ENCODE results near the gene WDR75.

The WDR75 gene

DNA sequence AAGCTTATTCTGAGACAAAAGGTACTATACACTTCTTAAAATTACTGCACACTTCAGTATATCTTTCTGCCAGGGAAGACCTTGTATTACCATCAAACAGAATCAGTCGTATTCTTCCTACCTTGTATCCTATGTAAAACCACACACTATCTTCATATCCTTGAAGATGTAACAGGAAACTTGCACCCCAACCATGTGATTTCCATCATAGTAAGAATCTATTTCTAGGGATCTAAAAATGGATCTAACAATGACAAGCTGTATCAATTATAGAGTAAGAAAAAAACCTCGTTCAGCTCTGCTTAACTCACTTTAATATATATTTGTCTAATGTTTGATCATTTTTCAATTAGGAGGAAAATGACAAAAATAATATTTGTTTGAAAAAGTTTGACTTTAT is 60.2 kb downstream of the WDR75 start:
- no peak for DNase-seq

DNA sequence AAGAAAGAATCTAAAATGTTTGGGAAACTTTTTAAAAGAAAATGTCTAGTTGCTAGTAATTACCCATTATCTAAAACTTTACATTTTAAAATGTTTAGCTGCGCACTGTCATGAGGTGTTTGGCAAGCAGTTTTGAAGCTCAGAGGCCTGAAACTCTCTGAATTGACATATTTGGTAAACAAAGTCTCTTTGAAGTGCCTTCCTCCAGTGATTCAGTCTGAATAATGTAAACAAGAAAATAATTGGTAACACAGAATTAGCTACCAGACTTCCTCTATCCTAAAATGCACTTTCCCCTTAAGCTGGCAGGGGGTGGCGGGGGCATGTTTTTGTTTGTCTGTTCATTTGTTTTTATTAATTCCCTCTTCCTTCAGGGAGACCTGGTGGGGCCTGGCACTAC is 61.4 kb downstream of the WDR75 start:
- no peak for DNase-seq

GRCh38 chr2:189504238-189504637 is 63.0 kb downstream of the WDR75 start:
- no peak for DNase-seq

DNA sequence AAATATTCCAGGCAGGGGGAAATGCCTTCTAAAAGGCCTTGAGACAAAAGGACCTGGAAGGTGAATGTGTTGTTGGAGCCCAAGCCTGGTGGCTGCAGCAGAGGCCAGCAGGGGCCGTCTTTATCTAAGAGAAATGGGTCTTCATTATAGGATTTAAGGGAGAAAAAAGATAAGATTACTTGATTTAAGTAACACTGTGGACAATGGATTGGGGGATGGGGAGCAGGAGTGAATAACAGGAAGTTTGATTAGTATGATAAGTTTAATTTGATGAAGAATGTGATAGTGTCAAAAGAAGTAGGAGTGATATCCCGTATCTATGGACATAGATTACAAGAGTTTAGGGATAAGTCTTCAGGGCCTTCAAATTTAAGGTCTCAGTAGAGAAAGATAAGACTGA is 64.2 kb downstream of the WDR75 start:
- no peak for DNase-seq

GRCh38 chr2:189506514-189506976 is 65.3 kb downstream of the WDR75 start:
- no peak for DNase-seq

GRCh38 chr2:189511210-189511959 is 70.1 kb downstream of the WDR75 start:
- no peak for DNase-seq

GRCh38 chr2:189511960-189512319 is 70.7 kb downstream of the WDR75 start:
- DNase-seq, result no peak

DNA sequence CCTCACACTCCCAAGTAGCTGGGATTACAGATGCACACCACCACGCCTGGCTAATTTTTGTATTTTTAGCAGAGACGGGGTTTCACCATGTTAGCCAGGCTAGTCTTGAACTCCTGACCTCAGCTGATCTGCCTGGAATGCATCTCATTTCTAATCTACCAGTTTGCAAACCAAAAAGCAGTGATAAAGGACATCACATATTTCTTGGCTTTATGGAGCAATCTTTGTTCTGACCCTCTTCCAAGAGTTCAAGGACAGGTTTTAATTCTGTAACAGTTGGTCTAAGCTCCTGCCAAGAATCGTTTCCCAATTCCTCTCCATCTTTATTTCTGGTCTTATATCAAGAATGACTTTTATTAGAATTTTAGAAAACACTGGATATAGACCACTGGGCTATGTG is 71.6 kb downstream of the WDR75 start:
- no peak for DNase-seq

DNA sequence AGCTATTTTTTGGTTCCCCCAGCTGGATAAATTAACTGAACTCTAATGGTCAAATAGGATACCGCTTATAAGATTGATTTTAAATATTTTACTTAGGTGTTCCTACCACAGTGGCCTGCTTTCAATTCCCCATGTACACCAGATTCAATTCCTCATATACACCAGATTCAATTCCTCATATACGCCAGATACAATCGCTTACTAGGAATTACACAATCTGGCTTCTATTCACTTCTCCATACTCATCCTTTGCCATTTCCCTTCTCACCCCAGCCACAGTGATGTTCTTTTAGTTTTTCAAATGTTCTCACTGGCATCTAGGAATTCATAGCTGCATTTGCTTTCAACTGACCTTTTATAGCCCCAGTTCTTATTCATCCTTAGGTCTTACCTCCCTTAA is 72.8 kb downstream of the WDR75 start:
- DNase-seq, result no peak

DNA sequence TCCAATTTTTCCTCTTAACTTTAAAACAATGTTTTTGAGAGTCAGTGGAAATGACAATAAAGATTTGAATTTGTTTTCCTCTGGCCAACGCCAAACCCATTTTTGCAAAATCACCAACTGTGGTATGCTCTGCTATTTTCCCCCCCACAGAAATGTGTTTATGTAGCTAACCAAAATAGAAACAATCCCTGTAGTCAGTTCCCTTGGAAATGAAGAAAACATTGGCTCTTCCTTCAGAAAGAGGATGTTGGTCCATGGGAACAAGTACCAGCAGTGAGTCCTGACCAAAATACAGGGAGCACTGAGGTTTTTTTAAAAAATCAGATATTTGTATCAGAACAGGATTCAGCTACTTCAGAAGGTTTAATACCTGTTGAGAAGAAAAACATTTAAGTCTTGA is 74.0 kb downstream of the WDR75 start:
- DNase-seq, result no peak

- no peak for DNase-seq
These were observed 75.3 kb downstream of the WDR75 start for GRCh38 chr2:189516546-189516945.

- no peak for DNase-seq
These were observed 76.7 kb downstream of the WDR75 start for GRCh38 chr2:189517847-189518535.

DNA sequence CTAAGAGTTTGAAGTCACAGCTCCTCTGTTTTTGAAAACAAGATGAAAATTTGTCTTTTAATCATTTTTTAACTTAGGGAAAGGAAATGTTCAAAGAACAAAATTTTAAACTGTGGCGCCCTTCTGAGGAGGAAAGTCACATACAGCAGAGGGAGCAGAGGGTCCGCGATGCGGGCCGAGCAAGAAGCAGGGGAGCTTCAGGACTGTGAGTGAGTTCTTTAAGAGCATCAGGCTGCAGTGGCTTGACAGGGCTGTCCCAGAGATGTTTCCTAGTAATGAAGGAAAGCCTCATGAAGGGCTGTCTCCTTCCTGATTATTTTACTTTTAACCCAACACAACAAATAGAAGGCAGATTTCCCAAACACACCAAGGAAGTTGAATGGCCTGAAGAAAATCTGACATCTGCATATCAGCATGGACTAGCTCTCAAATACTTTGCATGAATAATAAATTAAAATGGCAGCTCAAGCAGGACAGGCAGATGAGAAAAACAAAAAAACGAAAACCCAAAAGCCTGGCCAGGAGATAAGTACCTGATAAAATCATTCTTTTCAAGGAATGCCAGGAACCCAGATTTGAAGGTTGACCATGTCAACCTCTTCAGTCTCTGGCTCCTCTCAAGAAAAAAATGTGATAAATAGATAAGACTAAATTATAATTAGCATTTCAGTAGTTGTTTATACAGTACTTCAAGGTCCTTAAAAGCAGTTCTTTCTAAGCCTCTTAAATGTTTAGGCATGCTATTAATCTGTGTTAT is 78.5 kb downstream of the WDR75 start:
- no peak for DNase-seq

DNA sequence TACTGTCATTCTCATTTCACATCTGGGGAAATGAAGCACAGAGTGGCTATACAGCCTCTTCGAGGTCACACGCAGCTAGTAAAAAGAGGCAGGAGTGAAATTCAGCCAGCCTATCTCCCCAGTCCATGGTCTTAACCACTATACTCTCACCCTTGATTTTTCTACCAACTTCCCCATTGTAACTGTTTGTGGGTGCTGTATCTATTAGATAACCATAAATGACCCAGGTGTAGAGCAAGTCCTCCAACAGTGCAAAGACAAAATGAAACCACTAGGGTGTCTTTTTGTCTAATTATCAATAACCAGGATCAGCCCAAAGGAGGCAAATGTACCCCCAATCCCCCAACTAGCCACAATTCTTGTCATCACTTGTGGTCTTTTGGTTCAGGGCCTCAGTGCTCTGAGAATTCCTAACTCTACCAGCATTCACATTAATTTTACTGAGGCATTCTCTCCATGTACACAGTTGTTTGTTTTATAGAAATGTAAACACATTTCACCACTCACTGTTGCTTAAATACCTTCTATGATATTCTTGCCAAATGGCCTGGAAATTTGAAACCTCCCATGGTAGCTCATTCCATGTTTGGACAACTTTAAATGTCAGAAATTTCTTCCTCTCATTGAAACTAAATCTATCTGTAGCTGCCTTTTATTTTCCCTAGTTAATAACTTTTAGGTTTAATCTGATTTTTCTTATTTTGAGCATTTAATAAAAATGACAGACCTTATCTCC is 80.6 kb downstream of the WDR75 start:
- no peak for DNase-seq

- DNase-seq, result no peak
These were observed 81.3 kb downstream of the WDR75 start for GRCh38 chr2:189522435-189523151.

DNA sequence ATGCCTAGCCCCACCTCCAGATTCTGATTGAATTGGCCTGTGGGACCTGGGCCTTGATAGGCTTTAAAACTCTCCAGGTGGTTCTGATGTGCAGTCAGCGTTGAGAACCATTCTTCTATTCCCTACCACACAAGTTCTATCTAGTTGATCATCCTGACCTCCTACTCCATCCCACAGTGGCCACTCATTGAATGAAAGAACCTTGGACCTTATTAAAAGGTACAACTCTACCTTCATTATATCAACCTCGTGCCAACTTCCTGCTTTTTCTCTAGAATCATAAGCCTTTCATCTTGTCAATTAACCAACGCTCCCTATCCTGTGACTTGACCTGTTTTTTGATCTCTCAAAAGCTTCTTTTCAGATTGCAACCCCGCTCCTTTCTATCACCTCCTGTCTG is 83.5 kb downstream of the WDR75 start:
- DNase-seq, result no peak

Measured in activated CD4-positive, alpha-beta T cell treated with anti-CD3 and anti-CD28 coated beads, Interleukin-2, amount 50 U/mL, for 4 hours (primary cell).